Smooth muscle cell (in vitro differentiated cells): Measurements from ENCODE around the gene SGPL1. TPM values are rescaled to one million over a fixed set of nuclear protein-coding genes. Genes with fewer than 3 reads are reported as not detected.
"Not testable (repeated sequence)": the region's sequence is repeated elsewhere in the genome, so short reads cannot be mapped to it uniquely, and the experiment has no call there.

ENCODE experiments used
- DNase-seq: peaks from one replicate; lab custom pipeline; 2025; ENCODE audit not compliant: unreplicated experiment; lab: John Stamatoyannopoulos, UW
- H2AFZ ChIP-seq: fragments of 200-600 bp; sonication (generic); 2 replicates; pipeline ENCODE4 v1.6.0; 2016; ENCODE audit warnings: antibody characterized with exemption, low read depth, mild to moderate bottlenecking
- H3F3A ChIP-seq: fragments of 200-600 bp; sonication (generic); 2 replicates; pipeline ENCODE4 v1.6.0; 2017; ENCODE audit warnings: antibody characterized with exemption, low read depth
- H3K27ac ChIP-seq: fragments of 200-600 bp; sonication (generic); 2 replicates; pipeline ENCODE4 v1.5.1; 2016; ENCODE audit warnings: low read depth, mild to moderate bottlenecking
- H3K27me3 ChIP-seq: fragments of 200-600 bp; sonication (generic); 2 replicates; pipeline ENCODE4 v1.6.1; 2016; ENCODE audit warnings: low read depth, mild to moderate bottlenecking
- H3K36me3 ChIP-seq: fragments of 200-600 bp; sonication (generic); 2 replicates; pipeline ENCODE4 v1.5.1; 2016; ENCODE audit warnings: low read depth
- H3K4me1 ChIP-seq: fragments of 200-600 bp; sonication (generic); 2 replicates; pipeline ENCODE4 v1.5.1; 2016; ENCODE audit warnings: low read depth
- H3K4me2 ChIP-seq: fragments of 200-600 bp; sonication (generic); 2 replicates; pipeline ENCODE4 v1.6.0; 2016; ENCODE audit warnings: mild to moderate bottlenecking
- H3K4me3 ChIP-seq: fragments of 200-600 bp; sonication (generic); 2 replicates; pipeline ENCODE4 v1.5.1; 2016; ENCODE audit warnings: mild to moderate bottlenecking
- H3K79me2 ChIP-seq: fragments of 200-600 bp; sonication (generic); 2 replicates; pipeline ENCODE4 v1.6.0; 2016; ENCODE audit warnings: low read depth, mild to moderate bottlenecking
- H3K9ac ChIP-seq: fragments of 200-600 bp; sonication (generic); 2 replicates; pipeline ENCODE4 v1.6.0; 2016; ENCODE audit warnings: low read depth
- H3K9me3 ChIP-seq: fragments of 200-600 bp; sonication (generic); replicated peaks from 2 replicates; pipeline ENCODE4 v1.5.1; 2016; ENCODE audit warnings: low read depth
- H4K20me1 ChIP-seq: fragments of 200-600 bp; sonication (generic); 2 replicates; pipeline ENCODE4 v1.6.0; 2016; ENCODE audit warnings: low read depth
- WGBS: methylation state at CpG from one replicate; pipeline ENCODE4 v1.1.7; 2016; ENCODE audit warnings: low lambda C conversion rate; 5-methylcytosine and 5-hydroxymethylcytosine counted together
- polyA plus RNA-seq: library from polyadenylated mRNA; unstranded; fragments of >200 nt; fragmentation: Nextera tagmentation; extraction: Ambion mirVana; gene quantifications from 2 replicates; pipeline ENCODE4 v1.2.1, GENCODE V29; 2016
- total RNA-seq: library from RNA; depleted of rRNA; stranded (reverse); fragments of >200 nt; gene quantifications from 2 replicates; pipeline ENCODE4 v1.2.3, GENCODE V29; 2014
- TF ChIP-seq, protein P1 (sequence below): fragments of 200-600 bp; sonication (generic); IDR thresholded peaks from 2 replicates; pipeline ENCODE4 v1.5.1; 2017; ENCODE audit warnings: borderline replicate concordance, mild to moderate bottlenecking, antibody characterized with exemption; ENCODE audit not compliant: insufficient read depth, poor library complexity, severe bottlenecking

SGPL1 gene, protein sequence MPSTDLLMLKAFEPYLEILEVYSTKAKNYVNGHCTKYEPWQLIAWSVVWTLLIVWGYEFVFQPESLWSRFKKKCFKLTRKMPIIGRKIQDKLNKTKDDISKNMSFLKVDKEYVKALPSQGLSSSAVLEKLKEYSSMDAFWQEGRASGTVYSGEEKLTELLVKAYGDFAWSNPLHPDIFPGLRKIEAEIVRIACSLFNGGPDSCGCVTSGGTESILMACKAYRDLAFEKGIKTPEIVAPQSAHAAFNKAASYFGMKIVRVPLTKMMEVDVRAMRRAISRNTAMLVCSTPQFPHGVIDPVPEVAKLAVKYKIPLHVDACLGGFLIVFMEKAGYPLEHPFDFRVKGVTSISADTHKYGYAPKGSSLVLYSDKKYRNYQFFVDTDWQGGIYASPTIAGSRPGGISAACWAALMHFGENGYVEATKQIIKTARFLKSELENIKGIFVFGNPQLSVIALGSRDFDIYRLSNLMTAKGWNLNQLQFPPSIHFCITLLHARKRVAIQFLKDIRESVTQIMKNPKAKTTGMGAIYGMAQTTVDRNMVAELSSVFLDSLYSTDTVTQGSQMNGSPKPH
- 41.1 and 52.0 TPM in 2 replicates for total RNA-seq
- 20.0 and 35.2 TPM in 2 replicates for polyA plus RNA-seq

DNA sequence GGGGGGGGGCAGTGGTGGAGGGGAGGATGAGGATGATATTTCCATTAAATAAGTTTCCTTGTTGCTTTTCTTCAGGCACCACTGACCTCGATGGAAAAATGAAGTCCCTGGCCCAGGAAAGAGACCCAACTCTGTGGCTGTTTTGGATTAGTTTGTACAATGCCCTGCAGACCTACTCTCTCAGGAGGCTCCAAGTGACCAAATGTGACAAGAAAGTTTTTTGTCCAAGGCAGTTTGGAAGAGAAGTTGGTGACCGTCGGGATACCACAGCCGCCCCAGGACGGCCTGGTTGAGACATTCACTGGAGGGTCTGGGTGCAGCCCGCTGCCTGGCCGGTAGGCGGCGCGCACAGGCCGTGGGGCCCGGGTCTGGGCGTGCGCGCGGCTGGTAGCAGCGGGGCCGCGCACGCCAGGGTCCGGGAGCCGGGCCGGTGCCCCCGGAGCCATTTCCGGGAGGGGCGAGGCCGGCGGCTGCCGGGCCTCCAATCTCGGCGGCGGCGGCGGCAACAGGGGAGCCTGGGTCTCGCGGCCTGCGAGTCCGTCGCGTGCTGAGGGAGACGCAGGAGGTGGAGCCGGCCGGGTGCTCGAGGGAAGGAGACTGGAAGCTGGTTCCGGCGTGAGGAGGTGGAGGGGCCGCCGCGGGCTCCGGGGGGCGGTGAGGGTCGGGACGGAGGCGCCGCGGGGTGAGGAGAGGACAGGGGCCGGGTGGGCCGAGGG, at the start of gene SGPL1:
SGPL1 (plus strand) TSS at position 445 of the 716 bp plus-strand sequence. CDS start 906 bp downstream, outside the sequence.
- peak within 1 kb of the TSS; percentile 61 for H3K27ac ChIP-seq
- H4K20me1 ChIP-seq = peaks cover 24% of the 10 kb centered on the region
- no peaks in the 10 kb centered on the region for H3K27me3 ChIP-seq
- TF ChIP-seq, protein P1, sequence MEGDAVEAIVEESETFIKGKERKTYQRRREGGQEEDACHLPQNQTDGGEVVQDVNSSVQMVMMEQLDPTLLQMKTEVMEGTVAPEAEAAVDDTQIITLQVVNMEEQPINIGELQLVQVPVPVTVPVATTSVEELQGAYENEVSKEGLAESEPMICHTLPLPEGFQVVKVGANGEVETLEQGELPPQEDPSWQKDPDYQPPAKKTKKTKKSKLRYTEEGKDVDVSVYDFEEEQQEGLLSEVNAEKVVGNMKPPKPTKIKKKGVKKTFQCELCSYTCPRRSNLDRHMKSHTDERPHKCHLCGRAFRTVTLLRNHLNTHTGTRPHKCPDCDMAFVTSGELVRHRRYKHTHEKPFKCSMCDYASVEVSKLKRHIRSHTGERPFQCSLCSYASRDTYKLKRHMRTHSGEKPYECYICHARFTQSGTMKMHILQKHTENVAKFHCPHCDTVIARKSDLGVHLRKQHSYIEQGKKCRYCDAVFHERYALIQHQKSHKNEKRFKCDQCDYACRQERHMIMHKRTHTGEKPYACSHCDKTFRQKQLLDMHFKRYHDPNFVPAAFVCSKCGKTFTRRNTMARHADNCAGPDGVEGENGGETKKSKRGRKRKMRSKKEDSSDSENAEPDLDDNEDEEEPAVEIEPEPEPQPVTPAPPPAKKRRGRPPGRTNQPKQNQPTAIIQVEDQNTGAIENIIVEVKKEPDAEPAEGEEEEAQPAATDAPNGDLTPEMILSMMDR = peak; percentile 95
- H3K4me3 ChIP-seq = peak within 1 kb of the TSS; percentile 89
- WGBS = 3% methylated on average over 43 of the region's 58 CpGs
- peaks cover 5% of the 10 kb centered on the region for H3F3A ChIP-seq
- H3K36me3 ChIP-seq = no peaks in the 10 kb centered on the region
- peak within 1 kb of the TSS; percentile 83 for H3K9ac ChIP-seq
- H2AFZ ChIP-seq = peak within 1 kb of the TSS; percentile 80
- no peaks in the 10 kb centered on the region for H3K9me3 ChIP-seq
- DNase-seq = peak; percentile 88
- peak within 1 kb of the TSS; percentile 90 for H3K4me2 ChIP-seq
- H3K4me1 ChIP-seq = peaks cover 14% of the 10 kb centered on the region
- peaks cover 38% of the 10 kb centered on the region for H3K79me2 ChIP-seq

DNA sequence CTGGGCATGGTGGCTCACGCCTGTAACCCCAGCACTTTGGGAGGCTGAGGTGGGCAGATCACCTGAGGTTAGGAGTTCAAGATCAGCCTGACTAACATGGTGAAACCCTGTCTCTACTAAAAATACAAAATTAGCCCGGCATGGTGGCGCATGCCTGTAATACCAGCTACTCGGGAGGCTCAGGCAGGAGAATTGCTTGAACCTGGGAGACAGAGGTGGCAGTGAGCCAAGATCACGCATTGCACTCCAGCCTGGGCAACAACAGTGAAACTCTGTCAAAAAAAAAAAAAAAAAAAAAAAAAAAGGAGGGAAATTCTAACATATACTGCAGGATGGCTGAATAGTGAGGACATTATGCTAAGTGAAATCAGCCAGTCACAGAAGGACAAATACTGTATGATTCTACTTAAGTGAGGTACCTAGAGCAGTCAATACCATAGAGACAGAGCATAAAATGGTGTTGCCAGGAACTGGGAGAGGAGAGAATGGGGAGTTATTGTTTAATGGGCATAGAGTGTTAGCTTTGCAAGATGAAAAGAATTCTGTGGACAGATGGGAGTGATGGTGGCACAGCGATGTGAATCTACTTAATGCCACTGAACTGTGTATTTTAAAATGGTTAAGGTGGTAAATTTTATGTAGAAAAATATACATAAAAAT, 47.6 kb upstream of the SGPL1 start:
- not testable (repeated sequence) for H3K9me3 ChIP-seq, H3K4me3 ChIP-seq, H3K27me3 ChIP-seq, H2AFZ ChIP-seq, H4K20me1 ChIP-seq, H3K36me3 ChIP-seq, H3K4me2 ChIP-seq, H3F3A ChIP-seq, DNase-seq, H3K4me1 ChIP-seq, H3K79me2 ChIP-seq, H3K9ac ChIP-seq, H3K27ac ChIP-seq
- 78% methylated on average over 6 of the region's 6 CpGs for WGBS

DNA sequence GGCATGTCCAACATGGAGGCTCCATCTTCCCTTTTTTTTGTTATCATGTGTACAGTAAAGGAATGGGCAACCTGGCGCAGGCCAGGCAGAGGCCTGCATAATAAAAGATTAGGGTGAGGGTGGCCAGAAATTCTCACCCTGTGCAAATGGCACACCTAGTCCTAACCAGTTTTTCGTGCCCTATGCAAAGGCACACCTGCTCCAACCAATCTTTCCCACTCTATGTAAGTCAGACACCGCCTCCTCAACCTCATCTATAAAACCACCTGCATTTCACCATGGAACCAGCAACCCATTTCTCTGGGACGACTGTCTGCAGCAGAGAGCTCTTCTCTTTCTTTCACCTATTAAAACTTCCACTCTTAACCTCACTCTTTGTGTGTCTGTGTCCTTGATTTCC, 46.6 kb upstream of the SGPL1 start:
- TF ChIP-seq, protein P1 = no peak
- WGBS = 91% methylated on average over 4 of the region's 4 CpGs

DNA sequence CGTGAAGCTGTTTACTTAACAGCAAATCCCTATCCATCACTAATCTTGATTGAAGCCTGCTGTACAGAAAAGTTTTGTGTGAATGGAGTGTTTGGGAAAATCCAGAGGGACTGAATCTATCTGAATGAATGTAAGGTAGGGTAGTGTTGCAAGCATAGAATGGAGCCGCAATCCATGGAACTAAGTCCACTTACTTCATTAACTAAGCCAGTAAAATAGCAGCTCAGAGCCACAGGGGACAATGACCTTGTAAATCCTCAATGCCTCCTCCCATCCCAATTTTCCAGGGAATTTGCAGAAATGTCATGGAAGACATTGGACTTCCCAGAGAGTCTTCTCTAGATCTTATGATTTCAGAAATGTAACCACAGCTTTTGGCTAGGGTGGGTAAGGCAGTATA, 45.7 kb upstream of the SGPL1 start:
- H3K4me2 ChIP-seq = no peak overlapping the region
- H3K79me2 ChIP-seq = no peaks in the 10 kb centered on the region
- no peak overlapping the region for H3K27ac ChIP-seq
- H3K9me3 ChIP-seq = no peaks in the 10 kb centered on the region
- 79% methylated on average over 2 of the region's 2 CpGs for WGBS
- H4K20me1 ChIP-seq = no peaks in the 10 kb centered on the region
- TF ChIP-seq, protein P1 = no peak
- H3K4me1 ChIP-seq = no peaks in the 10 kb centered on the region
- no peak overlapping the region for H3K4me3 ChIP-seq
- H3K9ac ChIP-seq = no peak overlapping the region
- no peak overlapping the region for H2AFZ ChIP-seq
- H3F3A ChIP-seq = no peaks in the 10 kb centered on the region
- DNase-seq = no peak
- H3K36me3 ChIP-seq = no peaks in the 10 kb centered on the region
- H3K27me3 ChIP-seq = no peaks in the 10 kb centered on the region

More for the DNA sequence above, 46.6 kb upstream of the SGPL1 start:
- DNase-seq = no peak
- Histone ChIP-seq H3K36me3 (no peaks in the 10 kb centered on the region), H3K9me3 (no peaks in the 10 kb centered on the region), H3K4me1 (no peaks in the 10 kb centered on the region), H3K4me2 (no peak overlapping the region), H2AFZ (no peak overlapping the region), H4K20me1 (no peaks in the 10 kb centered on the region), H3K27me3 (no peaks in the 10 kb centered on the region), H3K79me2 (no peaks in the 10 kb centered on the region), H3F3A (no peaks in the 10 kb centered on the region), H3K9ac (no peak overlapping the region), H3K27ac (no peak overlapping the region), H3K4me3 (no peak overlapping the region)

DNA sequence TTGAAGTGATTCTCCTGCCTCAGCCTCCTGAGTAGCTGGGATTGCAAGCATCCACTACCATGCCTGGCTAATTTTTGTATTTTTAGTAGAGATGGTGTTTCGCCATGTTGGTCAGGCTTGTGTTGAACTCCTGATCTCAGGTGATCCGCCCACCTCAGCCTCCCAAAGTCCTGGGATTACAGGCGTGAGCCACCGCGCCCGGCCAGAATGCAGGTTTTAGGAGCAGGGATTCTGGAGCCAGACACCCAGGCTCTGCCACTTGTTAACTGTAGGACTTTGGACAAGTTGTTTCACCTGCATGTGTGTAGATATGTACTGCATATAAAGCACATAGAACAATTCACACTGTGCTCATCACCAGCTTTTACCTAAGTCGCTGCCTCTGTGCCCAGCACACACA, 45.2 kb upstream of the SGPL1 start:
- not testable (repeated sequence) for H3K9me3 ChIP-seq, H3K27me3 ChIP-seq, H3K4me3 ChIP-seq, H2AFZ ChIP-seq, H3K9ac ChIP-seq, H4K20me1 ChIP-seq, H3F3A ChIP-seq, H3K27ac ChIP-seq, H3K4me2 ChIP-seq, H3K36me3 ChIP-seq, H3K79me2 ChIP-seq, H3K4me1 ChIP-seq, DNase-seq
- 96% methylated on average over 7 of the region's 7 CpGs for WGBS
